HCT116 (cell line): ENCODE measurements around the gene PLA1A.

ENCODE experiments used
- CEBPB ChIP-seq: IDR thresholded peaks from 2 replicates; pipeline ENCODE4 v1.6.1; 2012; ENCODE audit warnings: low read depth
- EZH2 ChIP-seq: fragments of 200-600 bp; sonication (generic); IDR thresholded peaks from 2 replicates; pipeline ENCODE4 v1.6.1; 2017; ENCODE audit warnings: antibody characterized with exemption, mixed run types
- EZH2phosphoT487 ChIP-seq: fragments of 200-600 bp; IDR thresholded peaks from 2 replicates; pipeline ENCODE4 v1.6.1; 2018; ENCODE audit warnings: antibody characterized with exemption, borderline replicate concordance
- POLR2A ChIP-seq: IDR thresholded peaks from 2 replicates; pipeline ENCODE4 v1.7.0; 2011; ENCODE audit warnings: borderline replicate concordance; ENCODE audit not compliant: insufficient read depth, insufficient read length; ENCODE audit errors: extremely low read depth
- POLR2AphosphoS5 ChIP-seq: IDR thresholded peaks from 2 replicates; pipeline ENCODE4 v1.6.1; 2011; ENCODE audit warnings: mild to moderate bottlenecking, low read depth, low read length, moderate library complexity
- TCF7L2 ChIP-seq: IDR thresholded peaks from 2 replicates; pipeline ENCODE4 v1.7.0; 2011; ENCODE audit warnings: borderline replicate concordance, inconsistent platforms; ENCODE audit not compliant: insufficient read depth, insufficient read length; ENCODE audit errors: extremely low read depth
- TF ChIP-seq, protein P1 (sequence below): IDR thresholded peaks from 2 replicates; pipeline ENCODE4 v1.6.1; 2012
- TF ChIP-seq, protein P2 (sequence below): IDR thresholded peaks from 2 replicates; pipeline ENCODE4 v1.6.1; 2012; ENCODE audit warnings: low read depth
- TF ChIP-seq, protein P3 (sequence below), 3 experiments: fragments of 200-600 bp in 1 of 3; sonication (generic) in 1 of 3; IDR thresholded peaks in 2 of 3; conservative IDR thresholded peaks in 1 of 3; 2 replicates each; pipeline ENCODE4 v1.5.1; 2012 to 2017; ENCODE audit warnings: low read depth in 2 of 3, low read length in 2 of 3, antibody characterized with exemption in 1 of 3, borderline replicate concordance in 1 of 3, control low read depth in 1 of 3, mild to moderate bottlenecking in 1 of 3, mixed read lengths in 1 of 3, mixed run types in 1 of 3, moderate library complexity in 1 of 3; ENCODE audit not compliant: insufficient read depth in 1 of 3

DNA sequence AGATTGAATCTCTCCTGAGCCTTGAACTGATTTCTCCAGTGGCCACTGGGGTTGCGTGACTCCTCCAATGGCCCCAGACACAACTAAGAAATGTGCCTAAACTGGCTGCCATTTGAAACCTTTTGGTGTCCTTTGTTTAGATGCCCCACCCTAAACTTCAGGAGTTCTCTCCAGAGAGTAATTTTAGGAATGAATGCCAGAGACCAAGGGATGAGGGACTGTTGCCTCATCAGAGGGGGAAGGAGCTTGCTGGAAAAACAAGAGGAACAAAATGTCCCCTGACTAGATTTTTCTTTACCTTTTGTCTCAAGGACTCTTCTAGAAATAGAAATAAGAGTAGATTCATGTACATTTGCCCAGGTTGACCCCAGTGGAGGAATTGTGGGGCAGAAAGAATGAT lies 26.5 kb upstream of the PLA1A start:
- TF ChIP-seq, protein P1, sequence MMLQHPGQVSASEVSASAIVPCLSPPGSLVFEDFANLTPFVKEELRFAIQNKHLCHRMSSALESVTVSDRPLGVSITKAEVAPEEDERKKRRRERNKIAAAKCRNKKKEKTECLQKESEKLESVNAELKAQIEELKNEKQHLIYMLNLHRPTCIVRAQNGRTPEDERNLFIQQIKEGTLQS = no peak
- no peak for TF ChIP-seq POLR2A
- no peak for TF ChIP-seq TCF7L2
- TF ChIP-seq, protein P2, sequence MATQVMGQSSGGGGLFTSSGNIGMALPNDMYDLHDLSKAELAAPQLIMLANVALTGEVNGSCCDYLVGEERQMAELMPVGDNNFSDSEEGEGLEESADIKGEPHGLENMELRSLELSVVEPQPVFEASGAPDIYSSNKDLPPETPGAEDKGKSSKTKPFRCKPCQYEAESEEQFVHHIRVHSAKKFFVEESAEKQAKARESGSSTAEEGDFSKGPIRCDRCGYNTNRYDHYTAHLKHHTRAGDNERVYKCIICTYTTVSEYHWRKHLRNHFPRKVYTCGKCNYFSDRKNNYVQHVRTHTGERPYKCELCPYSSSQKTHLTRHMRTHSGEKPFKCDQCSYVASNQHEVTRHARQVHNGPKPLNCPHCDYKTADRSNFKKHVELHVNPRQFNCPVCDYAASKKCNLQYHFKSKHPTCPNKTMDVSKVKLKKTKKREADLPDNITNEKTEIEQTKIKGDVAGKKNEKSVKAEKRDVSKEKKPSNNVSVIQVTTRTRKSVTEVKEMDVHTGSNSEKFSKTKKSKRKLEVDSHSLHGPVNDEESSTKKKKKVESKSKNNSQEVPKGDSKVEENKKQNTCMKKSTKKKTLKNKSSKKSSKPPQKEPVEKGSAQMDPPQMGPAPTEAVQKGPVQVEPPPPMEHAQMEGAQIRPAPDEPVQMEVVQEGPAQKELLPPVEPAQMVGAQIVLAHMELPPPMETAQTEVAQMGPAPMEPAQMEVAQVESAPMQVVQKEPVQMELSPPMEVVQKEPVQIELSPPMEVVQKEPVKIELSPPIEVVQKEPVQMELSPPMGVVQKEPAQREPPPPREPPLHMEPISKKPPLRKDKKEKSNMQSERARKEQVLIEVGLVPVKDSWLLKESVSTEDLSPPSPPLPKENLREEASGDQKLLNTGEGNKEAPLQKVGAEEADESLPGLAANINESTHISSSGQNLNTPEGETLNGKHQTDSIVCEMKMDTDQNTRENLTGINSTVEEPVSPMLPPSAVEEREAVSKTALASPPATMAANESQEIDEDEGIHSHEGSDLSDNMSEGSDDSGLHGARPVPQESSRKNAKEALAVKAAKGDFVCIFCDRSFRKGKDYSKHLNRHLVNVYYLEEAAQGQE = no peak
- no peak for TF ChIP-seq POLR2AphosphoS5
- no peak for TF ChIP-seq EZH2phosphoT487
- TF ChIP-seq, protein P3, sequence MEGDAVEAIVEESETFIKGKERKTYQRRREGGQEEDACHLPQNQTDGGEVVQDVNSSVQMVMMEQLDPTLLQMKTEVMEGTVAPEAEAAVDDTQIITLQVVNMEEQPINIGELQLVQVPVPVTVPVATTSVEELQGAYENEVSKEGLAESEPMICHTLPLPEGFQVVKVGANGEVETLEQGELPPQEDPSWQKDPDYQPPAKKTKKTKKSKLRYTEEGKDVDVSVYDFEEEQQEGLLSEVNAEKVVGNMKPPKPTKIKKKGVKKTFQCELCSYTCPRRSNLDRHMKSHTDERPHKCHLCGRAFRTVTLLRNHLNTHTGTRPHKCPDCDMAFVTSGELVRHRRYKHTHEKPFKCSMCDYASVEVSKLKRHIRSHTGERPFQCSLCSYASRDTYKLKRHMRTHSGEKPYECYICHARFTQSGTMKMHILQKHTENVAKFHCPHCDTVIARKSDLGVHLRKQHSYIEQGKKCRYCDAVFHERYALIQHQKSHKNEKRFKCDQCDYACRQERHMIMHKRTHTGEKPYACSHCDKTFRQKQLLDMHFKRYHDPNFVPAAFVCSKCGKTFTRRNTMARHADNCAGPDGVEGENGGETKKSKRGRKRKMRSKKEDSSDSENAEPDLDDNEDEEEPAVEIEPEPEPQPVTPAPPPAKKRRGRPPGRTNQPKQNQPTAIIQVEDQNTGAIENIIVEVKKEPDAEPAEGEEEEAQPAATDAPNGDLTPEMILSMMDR (IDR thresholded peaks at IDR 0.05 in 2 of 3, conservative IDR thresholded peaks at IDR 0.05 in 1 of 3; ENCODE audit: borderline replicate concordance in 1 of 3, insufficient read depth in 1 of 3, low read depth in 2 of 3, low read length in 2 of 3) = no peak
- TF ChIP-seq CEBPB = no peak
- no peak for TF ChIP-seq EZH2
